Transverse colon (tissue), 4 donors: Measurements from ENCODE around the gene MYBPC1. TPM values are rescaled to one million over a fixed set of nuclear protein-coding genes. Genes with fewer than 3 reads are reported as not detected.

Experiments
- DNase-seq: peaks from one replicate; pipeline ENCODE4 v3.0.0-alpha.2; 2019
- H3K27ac ChIP-seq, 4 donors: fragments of 200-600 bp; sonication (generic); 2 replicates each; pipeline ENCODE4 v1.5.1; 2016 to 2018; ENCODE audit warnings: inconsistent platforms in 4 of 4
- H3K27me3 ChIP-seq: fragments of 200-600 bp; sonication (generic); 2 replicates; pipeline ENCODE4 v1.5.1; 2017; ENCODE audit warnings: inconsistent platforms
- H3K36me3 ChIP-seq, 4 donors: fragments of 200-600 bp; sonication (generic); 2 replicates each; pipeline ENCODE4 v1.5.1; 2017 to 2019; ENCODE audit warnings: inconsistent platforms in 4 of 4
- H3K4me1 ChIP-seq, 4 donors: fragments of 200-600 bp; sonication (generic); 2 replicates each; pipeline ENCODE4 v1.5.1; 2017 to 2020; ENCODE audit warnings: inconsistent platforms in 4 of 4
- H3K4me3 ChIP-seq, 4 donors: fragments of 200-600 bp; sonication (generic); 1 replicate in 1 of 4; 2 replicates in 3 of 4; pipeline versions ENCODE4 v1.5.1 to v1.6.1; 2017 to 2019; ENCODE audit warnings: inconsistent platforms in 4 of 4
- H3K9me3 ChIP-seq, 2 donors: fragments of 200-600 bp; sonication (generic); 2 replicates each; pipeline ENCODE4 v1.5.1; 2017 to 2019; ENCODE audit warnings: inconsistent platforms in 2 of 2
- EP300 ChIP-seq: sonication (generic); formaldehyde crosslinking; IDR thresholded peaks from one replicate; pipeline ENCODE4 v1.6.1; 2017; ENCODE audit warnings: antibody characterized with exemption, low read depth
- POLR2A ChIP-seq: fragments of 450-650 bp; IDR thresholded peaks from one replicate; pipeline ENCODE4 v1.6.1; 2016; ENCODE audit warnings: antibody characterized with exemption, mild to moderate bottlenecking, moderate library complexity
- POLR2AphosphoS5 ChIP-seq, 3 donors: sonication (generic); formaldehyde crosslinking; IDR thresholded peaks; one replicate each; pipeline ENCODE4 v1.6.1; 2016; ENCODE audit warnings: antibody characterized with exemption in 3 of 3
- WGBS, 2 donors: methylation state at CpG; one replicate each; pipeline ENCODE4 v1.1.5; 2018; ENCODE audit warnings: low coverage in 1 of 2; 5-methylcytosine and 5-hydroxymethylcytosine counted together
- in situ Hi-C, 4 donors: fragments of 200-750 bp; cut with MboI; loops; one replicate each; pipeline versions ENCODE4 v1.15.0 to v1.15.1; 2017; ENCODE audit warnings: low sequenced_read_pairs in 3 of 4, low pct_ligation_motif_present in 1 of 4, low pct_unique_long_range_greater_than_20kb in 1 of 4
- intact Hi-C: fragments of 100-400 bp; cut with DNase I; formaldehyde crosslinking; loops from one replicate; pipeline ENCODE4 v1.15.1; 2023; ENCODE audit warnings: low total_unique reads
- total RNA-seq, 4 donors: library from RNA; depleted of rRNA; stranded (reverse); fragments of >200 nt; gene quantifications; one replicate each; pipeline ENCODE4 v1.1.0, GENCODE V29; 2016
- TF ChIP-seq, protein P1 (sequence below), 5 experiments: fragments of 200-600 bp in 3 of 5; fragments of 450-650 bp in 2 of 5; sonication (generic) in 3 of 5; IDR thresholded peaks; 1 replicate in 2 of 5; 2 replicates in 3 of 5; pipeline ENCODE4 v1.5.1; 2016 to 2017; ENCODE audit warnings: antibody characterized with exemption in 5 of 5, inconsistent platforms in 3 of 5, mild to moderate bottlenecking in 2 of 5, moderate library complexity in 1 of 5

MYBPC1 gene
- total RNA-seq, 4 donors from 2014 or later: 151 to 247 (median 182) TPM; not detected in 1

- H3K36me3 ChIP-seq: no peaks in the 10 kb centered on the region
- no peak overlapping the region for H3K4me3 ChIP-seq
- TF ChIP-seq POLR2A (no peak), POLR2AphosphoS5 (IDR thresholded peaks at IDR 0.05) (no peak), EP300 (no peak)
- TF ChIP-seq, protein P1, sequence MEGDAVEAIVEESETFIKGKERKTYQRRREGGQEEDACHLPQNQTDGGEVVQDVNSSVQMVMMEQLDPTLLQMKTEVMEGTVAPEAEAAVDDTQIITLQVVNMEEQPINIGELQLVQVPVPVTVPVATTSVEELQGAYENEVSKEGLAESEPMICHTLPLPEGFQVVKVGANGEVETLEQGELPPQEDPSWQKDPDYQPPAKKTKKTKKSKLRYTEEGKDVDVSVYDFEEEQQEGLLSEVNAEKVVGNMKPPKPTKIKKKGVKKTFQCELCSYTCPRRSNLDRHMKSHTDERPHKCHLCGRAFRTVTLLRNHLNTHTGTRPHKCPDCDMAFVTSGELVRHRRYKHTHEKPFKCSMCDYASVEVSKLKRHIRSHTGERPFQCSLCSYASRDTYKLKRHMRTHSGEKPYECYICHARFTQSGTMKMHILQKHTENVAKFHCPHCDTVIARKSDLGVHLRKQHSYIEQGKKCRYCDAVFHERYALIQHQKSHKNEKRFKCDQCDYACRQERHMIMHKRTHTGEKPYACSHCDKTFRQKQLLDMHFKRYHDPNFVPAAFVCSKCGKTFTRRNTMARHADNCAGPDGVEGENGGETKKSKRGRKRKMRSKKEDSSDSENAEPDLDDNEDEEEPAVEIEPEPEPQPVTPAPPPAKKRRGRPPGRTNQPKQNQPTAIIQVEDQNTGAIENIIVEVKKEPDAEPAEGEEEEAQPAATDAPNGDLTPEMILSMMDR (IDR thresholded peaks at IDR 0.05): no peak
- in situ Hi-C loops: no loop called here
- H3K4me1 ChIP-seq: peaks cover 6 to 66% (median 47%) of the 10 kb centered on the region in 4 donors
- H3K27ac ChIP-seq: peak overlapping the region in 1 of 4 donors; percentile 44
- intact Hi-C loops: no loop called here
- no peaks in the 10 kb centered on the region for H3K27me3 ChIP-seq
- no peak for DNase-seq
- no peaks in the 10 kb centered on the region for H3K9me3 ChIP-seq
- WGBS, 2 donors: 63 to 83% methylated on average over 3 to 4 of the region's 4 CpGs
These were observed 115.5 kb downstream of the MYBPC1 start for GRCh38 chr12:101710288-101710687.

DNA sequence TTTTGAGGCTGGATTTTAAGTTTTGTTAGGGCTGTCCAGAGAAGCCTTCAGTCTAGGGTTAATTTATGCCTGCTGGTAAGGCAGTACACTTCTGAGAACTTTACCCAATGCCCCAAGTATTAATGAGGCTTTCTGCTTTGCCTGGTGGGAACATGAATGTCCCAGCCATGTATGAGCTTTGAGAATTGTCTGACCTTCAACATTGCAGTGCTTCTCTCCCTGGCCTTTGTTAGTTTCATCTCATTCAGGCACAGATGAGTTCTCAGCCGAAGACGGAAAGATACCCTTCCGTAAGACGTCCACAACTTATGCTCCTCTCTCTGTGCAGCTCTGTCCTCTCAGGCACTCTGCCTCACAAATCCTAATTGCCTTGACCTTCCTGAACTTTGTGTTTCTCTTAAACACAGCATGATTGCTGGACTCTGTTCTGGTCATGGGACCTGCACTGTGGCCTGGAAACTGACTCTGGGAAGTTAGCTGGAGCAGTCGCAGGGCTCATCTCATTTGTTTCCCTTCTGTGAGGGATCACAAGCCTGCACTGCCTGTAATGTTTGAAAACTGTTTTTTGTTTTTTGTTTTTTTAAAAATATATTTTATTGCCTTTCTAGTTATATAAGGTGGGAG is 118.4 kb downstream of the MYBPC1 start:
- WGBS, 2 donors: 27 to 41% methylated on average over 4 to 5 of the region's 5 CpGs
- Histone ChIP-seq H3K36me3 (no peaks in the 10 kb centered on the region), H3K9me3 (no peaks in the 10 kb centered on the region), H3K4me3 (peak overlapping the region in 1 of 4 donors; percentile 19), H3K4me1 (peaks cover 6 to 49% (median 33%) of the 10 kb centered on the region in 4 donors), H3K27ac (peak overlapping the region; percentile 68 to 75 (median 71)), H3K27me3 (no peaks in the 10 kb centered on the region)
- intact Hi-C loops: no loop called here
- peak; percentile 56 for DNase-seq
- TF ChIP-seq POLR2A (no peak), POLR2AphosphoS5 (IDR thresholded peaks at IDR 0.05) (peak in 2 of 3 donors; percentile 27 to 36)
- in situ Hi-C loops: no loop called here

DNA sequence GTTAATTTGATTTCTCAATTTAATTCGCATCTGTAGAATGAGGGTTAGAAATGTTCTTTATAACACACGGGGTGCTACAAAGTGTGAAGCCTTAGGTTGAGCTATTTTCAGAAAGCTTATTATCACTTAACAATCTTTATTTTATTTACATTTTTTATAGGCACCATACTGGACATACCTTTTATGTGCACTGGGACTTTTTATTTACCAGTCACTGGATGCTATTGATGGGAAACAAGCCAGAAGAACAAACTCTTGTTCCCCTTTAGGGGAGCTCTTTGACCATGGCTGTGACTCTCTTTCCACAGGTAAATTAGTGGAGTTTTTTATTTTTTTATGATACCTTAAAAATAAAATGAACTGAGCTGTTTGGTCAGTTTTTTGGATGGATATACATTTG is 119.2 kb downstream of the MYBPC1 start:
- in situ Hi-C loops: no loop called here
- WGBS, 2 donors: 58 to 81% methylated on average over 2 of the region's 2 CpGs
- peaks cover 6 to 49% (median 31%) of the 10 kb centered on the region in 4 donors for H3K4me1 ChIP-seq

DNA sequence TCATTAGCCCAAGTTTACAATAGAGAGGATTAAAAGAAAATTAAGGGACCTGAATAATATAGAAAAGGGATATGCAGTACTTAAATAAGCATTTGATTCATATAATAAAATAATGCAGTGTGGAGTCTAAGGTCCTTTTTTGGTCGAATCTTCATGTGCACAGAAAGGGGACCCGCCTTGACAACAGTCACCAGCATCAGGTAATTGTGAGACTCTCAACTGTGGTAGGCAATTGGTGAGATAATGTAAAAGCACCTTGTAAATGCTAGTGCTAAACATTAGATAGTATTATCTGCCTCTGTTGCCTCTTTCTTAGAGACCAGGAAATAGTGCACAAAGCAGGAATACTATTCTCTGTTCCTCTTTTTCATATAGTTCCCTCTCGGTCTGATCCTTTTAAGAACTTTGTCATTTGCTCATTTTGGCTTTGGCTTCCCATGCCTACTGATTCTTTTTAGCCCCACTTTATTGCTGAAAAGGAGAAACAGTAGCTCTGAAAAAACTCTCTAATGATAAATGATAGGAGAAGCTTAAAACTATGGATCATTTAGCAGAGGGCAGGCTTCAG is 120.2 kb downstream of the MYBPC1 start:
- Histone ChIP-seq H3K36me3 (no peaks in the 10 kb centered on the region), H3K27me3 (no peaks in the 10 kb centered on the region), H3K4me1 (peaks cover 6 to 57% (median 32%) of the 10 kb centered on the region in 4 donors), H3K27ac (peak overlapping the region in 3 of 4 donors; percentile 12 to 75 (median 73)), H3K9me3 (no peaks in the 10 kb centered on the region), H3K4me3 (no peak overlapping the region)
- TF ChIP-seq, protein P1 (IDR thresholded peaks at IDR 0.05): no peak
- TF ChIP-seq EP300: no peak
- TF ChIP-seq POLR2A: no peak
- TF ChIP-seq POLR2AphosphoS5 (IDR thresholded peaks at IDR 0.05): no peak
- intact Hi-C loops: no loop called here
- 50 to 54% methylated on average over 3 of the region's 3 CpGs for WGBS, 2 donors
- in situ Hi-C loops: no loop called here
- no peak for DNase-seq

More for the DNA sequence above, 119.2 kb downstream of the MYBPC1 start:
- no peak for TF ChIP-seq POLR2A
- TF ChIP-seq EP300: no peak
- TF ChIP-seq POLR2AphosphoS5 (IDR thresholded peaks at IDR 0.05): no peak
- TF ChIP-seq, protein P1 (IDR thresholded peaks at IDR 0.05): no peak
- peak overlapping the region; percentile 68 to 75 (median 71) for H3K27ac ChIP-seq
- no peak overlapping the region for H3K4me3 ChIP-seq
- H3K27me3 ChIP-seq: no peaks in the 10 kb centered on the region
- no peaks in the 10 kb centered on the region for H3K36me3 ChIP-seq
- intact Hi-C loops: no loop called here
- no peak for DNase-seq
- H3K9me3 ChIP-seq: no peaks in the 10 kb centered on the region
